GM12801 (cell line): ENCODE results near the gene HERC2.

Source experiments
- TF ChIP-seq, protein P1 (sequence below): IDR thresholded peaks from one replicate; pipeline ENCODE4 v1.5.1; 2011; ENCODE audit warnings: control low read depth; ENCODE audit not compliant: insufficient read length; ENCODE audit errors: extremely low read depth

HERC2 gene

DNA sequence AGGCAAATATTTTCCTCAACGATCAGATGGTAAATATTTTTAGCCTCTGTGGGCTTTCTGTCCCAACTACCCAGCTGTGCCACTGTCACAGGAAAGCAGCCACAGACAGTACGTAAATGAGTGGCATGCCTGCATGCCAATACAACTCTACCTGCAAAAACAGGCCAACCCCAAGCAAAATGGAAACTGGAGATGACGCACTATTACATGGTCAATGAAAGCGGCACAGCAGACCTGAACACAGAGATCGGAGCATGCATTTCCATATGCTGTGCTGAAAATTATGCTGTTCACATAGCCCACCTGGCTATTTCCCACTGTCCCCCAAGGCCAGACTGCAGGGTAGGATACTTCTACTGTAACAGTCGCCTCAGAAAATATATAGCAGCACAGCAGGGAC lies 57.8 kb downstream of the HERC2 start:
- TF ChIP-seq, protein P1, sequence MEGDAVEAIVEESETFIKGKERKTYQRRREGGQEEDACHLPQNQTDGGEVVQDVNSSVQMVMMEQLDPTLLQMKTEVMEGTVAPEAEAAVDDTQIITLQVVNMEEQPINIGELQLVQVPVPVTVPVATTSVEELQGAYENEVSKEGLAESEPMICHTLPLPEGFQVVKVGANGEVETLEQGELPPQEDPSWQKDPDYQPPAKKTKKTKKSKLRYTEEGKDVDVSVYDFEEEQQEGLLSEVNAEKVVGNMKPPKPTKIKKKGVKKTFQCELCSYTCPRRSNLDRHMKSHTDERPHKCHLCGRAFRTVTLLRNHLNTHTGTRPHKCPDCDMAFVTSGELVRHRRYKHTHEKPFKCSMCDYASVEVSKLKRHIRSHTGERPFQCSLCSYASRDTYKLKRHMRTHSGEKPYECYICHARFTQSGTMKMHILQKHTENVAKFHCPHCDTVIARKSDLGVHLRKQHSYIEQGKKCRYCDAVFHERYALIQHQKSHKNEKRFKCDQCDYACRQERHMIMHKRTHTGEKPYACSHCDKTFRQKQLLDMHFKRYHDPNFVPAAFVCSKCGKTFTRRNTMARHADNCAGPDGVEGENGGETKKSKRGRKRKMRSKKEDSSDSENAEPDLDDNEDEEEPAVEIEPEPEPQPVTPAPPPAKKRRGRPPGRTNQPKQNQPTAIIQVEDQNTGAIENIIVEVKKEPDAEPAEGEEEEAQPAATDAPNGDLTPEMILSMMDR, result no peak

DNA sequence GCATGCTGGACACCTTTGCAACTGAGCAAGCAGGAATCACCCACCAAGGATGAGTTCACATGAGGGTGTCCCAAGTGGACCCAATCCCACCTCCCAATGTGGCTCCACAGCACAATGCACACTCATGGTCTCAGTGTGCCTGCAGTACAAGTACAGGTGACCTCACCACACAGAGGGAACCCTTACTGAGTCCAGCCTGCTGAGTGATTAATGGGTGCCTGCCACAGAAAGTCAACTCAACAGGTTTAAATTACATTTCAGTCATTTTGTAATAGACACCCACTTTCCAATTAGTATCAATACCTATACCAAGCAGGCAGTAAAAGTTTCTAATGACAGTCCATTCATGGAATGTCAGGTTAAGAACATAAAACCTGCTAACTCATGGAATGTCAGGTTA lies 59.5 kb downstream of the HERC2 start:
- TF ChIP-seq, protein P1, result no peak

DNA sequence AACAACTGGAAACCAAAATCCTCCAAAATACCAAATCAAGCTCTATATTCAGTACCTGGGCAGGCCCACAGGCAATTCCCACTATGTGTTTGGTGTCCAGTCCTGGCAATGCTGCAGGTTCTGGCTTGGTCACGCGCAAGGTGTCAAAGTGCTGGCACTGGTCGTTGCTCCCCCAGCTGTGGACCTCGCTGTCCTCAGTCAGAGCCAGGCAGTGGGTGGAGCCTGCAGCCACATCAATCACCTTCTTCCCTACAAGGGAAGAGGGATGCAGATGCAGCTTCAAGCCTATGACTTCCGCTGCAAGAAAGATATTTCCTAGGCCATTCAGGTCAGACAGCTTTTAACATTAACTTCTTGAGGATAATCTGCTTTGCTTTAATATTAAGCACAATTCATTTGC lies 61.3 kb downstream of the HERC2 start:
- TF ChIP-seq, protein P1, result no peak

DNA sequence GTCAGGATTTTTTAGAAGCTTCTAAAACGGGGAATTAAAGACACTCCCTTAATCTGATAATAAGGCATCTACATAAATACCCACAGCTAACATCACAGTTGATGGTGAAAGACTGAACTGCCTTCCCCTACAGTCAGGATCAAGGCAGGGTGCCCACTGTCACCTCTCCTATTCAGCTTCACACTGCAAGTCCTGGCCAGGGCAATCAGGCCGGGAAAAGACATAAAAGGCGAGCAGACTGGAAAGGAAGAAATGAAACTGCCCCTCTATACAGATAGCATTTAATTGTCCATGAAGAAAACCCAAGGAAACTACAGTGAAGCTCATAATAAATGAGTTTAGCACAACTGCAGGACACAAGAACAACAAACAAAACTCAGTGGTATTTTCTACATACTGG lies 61.7 kb downstream of the HERC2 start:
- TF ChIP-seq, protein P1, result no peak

DNA sequence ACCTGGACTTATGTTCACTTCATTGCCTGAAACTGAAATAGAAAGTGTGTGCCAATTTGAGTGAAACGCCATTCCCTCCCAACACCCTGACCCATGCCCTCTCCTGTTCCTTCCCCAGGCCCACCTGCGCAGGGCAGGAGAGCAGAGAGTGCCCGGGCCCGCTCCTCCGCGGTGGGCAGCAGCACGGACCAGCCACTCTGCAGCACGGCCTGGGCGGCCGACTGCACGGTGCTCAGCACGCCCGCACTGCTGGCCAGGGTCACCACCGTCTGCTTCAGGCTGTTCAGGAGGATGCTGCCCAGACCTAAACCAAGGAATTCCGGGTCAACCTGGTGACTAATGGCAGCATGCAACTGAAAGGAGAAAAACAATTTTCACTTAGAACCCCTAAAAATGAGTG lies 66.0 kb downstream of the HERC2 start:
- TF ChIP-seq, protein P1, result no peak

DNA sequence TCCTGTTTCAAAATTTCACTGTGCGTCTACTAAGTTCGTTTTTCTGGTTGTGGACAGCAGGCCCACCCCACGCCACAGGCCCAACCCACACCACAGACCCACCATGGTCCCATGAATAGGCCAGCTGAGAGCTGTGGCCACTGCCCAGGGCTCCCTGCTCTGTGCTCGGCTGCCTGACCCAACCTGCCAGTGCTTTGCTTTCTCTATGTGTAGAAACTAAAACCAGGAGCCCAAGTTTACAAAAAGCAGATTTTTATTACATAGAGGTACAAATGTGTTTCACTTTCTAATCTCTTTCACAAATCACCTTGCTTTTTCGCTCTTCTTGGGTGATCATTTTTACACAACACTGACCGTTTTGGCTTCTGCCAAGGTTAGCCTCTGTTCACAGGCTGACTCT lies 69.1 kb downstream of the HERC2 start:
- TF ChIP-seq, protein P1, result no peak

DNA sequence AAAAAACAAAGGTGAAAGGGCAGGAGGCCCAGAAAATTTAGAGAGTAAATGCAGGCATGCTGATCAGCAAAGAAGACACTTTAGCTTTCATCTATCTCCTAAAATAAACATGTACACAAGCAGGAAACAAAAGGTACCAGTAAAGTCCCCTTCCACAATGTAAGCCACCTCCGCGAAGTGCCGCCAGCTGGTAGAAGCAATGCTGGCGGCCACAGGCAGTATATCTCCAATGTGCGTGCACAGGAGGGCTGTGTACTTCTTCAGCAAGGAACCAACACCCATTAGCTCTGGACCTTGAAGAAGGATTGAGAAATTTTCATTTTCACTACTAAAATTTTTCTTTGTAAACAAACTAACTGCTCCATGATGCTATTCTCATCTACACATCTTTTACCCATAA lies 75.4 kb downstream of the HERC2 start:
- TF ChIP-seq, protein P1, result no peak

DNA sequence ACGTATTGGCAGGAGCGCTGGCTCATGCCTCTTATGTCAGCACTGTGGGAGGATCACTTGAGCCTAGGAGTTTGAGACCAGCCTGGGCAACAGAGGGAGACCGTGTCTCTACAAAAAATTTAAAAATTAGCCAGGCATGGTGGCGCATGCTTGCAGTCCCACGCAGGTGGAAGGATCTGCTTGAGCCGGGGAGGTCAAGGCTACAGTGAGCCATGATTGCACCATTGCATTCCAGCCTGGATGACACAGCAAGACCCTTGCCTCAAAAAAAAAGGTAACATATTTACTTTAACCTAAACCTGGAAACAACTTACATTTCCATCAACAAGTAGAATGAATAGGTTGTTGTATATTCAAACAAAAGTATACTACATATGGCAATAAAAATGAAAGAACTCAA lies 78.1 kb downstream of the HERC2 start:
- TF ChIP-seq, protein P1, result no peak
